Stimulated activated CD4-positive, alpha-beta T cell treated with anti-CD3 and anti-CD28 coated beads, Interleukin-1b, Interleukin-23, amount 100 ng/mL, for 1 hour (primary cell): ENCODE results near the gene CCDC160.
"Not testable (repeated sequence)": the region's sequence is repeated elsewhere in the genome, so short reads cannot be mapped to it uniquely, and the experiment has no call there.

Experiments used
- DNase-seq, 2 donors: peaks; one replicate each; pipeline ENCODE4 v3.0.0-alpha.2; 2020; ENCODE audit warnings: low read depth in 2 of 2

The CCDC160 gene

GRCh38 chrX:134236626-134237614 is at the start of gene CCDC160:
Gene CCDC160 (plus strand): TSS chrX:134237182. CDS start chrX:134244801, 7,619 bp downstream.
- no peak for DNase-seq

DNA sequence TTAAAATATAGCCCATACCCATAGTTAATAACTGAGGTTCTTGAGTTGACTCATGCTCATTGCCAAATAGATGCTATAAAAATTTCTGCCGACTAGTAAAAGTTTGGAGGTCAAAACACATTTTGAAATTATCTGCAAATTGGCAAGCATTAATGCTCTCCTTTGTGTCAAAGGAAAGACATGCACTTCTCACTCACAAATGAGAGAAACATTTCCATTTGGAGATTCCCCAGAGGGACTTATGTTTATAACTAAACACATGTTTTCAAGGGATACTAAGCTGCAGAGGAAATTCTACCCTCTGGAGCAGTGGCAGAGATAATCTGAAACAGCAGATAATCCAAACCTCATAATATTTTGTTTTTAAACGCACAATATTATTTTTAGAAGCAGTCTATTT is 45.7 kb upstream of the CCDC160 start:
- DNase-seq: no peak

DNA sequence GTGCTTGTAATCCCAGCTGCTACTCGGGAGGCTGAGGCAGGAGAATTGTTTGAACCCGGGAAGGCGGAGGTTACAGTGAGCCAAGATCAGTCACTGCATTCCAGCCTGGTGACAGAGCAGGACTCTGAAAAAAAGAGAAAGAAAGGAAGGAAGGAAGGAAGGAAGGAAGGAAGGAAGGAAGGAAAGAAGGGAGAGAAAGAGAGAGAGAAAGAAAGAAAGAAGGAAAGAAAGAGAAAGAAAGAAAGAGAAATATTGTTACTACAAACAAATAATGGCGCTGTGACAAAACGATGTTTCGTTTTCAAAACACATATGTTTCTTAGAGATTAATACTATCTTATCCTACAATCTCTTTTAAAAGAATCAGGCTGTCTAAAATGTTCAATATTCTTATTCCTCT is 42.1 kb upstream of the CCDC160 start:
- DNase-seq: no peak

DNA sequence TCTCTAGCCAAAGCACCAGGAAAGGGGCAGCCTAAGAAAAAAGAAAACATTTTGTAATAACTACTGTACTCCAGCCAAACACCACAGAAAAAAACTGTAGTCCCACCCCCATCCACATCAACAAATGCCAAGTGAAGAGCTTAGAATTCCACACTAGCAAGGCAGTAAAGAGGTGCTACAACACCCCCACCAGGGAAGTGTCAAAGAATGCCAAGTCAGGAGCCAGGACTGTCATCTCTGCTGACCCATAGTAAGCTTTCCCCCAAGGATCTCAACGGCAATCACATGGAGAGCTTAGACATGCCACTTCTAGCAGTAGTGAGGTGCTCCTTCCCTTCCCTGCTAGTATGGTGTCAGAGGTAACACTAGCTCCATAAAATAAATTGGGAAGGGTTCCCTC is 34.4 kb upstream of the CCDC160 start:
- no peak for DNase-seq

- no peak for DNase-seq
Observed at GRCh38 chrX:134206221-134206620, 30.8 kb upstream of the CCDC160 start.

GRCh38 chrX:134210465-134210864 is 26.5 kb upstream of the CCDC160 start:
- DNase-seq: no peak

GRCh38 chrX:134235236-134235635 is 1.7 kb upstream of the CCDC160 start:
- DNase-seq: no peak

GRCh38 chrX:134238144-134238543 is 1.2 kb downstream of the CCDC160 start:
- not testable (repeated sequence) for DNase-seq

- DNase-seq: no peak
Observed at GRCh38 chrX:134239016-134239415, 2.0 kb downstream of the CCDC160 start.

DNA sequence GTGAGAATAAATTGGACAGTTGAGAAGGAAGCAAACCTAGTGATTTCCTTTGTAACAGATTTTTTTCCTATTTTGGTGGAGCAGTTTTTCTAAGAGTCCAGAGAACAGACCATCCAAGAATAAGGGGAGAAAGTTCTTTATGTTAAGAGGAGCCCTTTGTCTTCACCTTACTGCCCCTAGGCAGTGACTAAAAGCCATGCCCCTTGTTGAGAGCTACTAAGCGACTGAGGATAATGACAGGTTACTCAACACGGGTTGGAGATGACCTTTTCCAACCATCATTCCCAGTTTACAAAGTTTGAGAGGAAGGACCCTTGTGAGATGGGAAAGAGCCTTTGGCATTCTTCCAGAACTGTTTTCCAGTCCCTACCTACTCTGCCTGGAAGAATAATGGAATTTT is 3.2 kb downstream of the CCDC160 start:
- DNase-seq: no peak

- DNase-seq: no peak
Observed at GRCh38 chrX:134241960-134242619, 5.1 kb downstream of the CCDC160 start.

DNA sequence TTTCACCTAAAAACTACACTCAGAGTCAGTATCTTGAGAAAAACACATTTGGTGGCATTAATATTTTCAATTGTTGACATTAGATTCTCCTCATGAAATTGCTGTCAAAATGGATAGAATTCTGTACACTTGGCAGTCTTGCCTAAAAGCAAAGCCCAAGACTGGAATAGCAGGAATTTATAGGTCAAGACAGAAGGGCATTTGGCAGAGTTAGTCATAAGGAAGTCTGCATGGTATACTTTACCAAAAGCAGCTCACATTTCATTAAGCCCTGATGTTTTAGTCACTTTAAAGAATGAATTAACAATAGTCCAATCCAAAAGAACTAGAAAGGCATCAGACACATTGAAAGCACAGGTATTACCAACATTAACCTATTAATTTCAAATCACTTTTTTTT is 7.1 kb downstream of the CCDC160 start:
- no peak for DNase-seq

- no peak for DNase-seq
Observed at GRCh38 chrX:134246282-134246681, 9.3 kb downstream of the CCDC160 start.

DNA sequence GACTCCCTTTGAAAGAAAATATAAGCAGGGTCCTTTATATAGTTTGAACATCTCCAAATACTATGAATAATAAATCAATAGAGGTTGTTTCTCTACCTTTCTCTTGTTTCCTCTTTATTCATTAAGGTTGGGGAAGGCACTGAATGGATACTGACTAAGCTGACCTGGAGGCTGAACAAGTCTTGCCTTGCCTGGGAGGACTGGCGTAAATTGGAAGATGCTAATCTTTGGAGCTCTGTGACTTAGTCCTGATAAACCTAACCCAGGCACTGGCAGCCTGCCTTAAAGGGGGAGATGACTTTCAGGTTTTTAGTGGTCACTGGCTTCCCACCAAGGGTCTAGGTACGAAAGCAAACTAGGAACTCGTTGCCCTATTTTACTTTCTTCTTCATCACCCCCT is 10.5 kb downstream of the CCDC160 start:
- DNase-seq: no peak

- no peak for DNase-seq
Observed at GRCh38 chrX:134249241-134249640, 12.3 kb downstream of the CCDC160 start.

- DNase-seq: no peak
Observed at GRCh38 chrX:134251241-134251640, 14.3 kb downstream of the CCDC160 start.

GRCh38 chrX:134254511-134254910 is 17.5 kb downstream of the CCDC160 start:
- no peak for DNase-seq

DNA sequence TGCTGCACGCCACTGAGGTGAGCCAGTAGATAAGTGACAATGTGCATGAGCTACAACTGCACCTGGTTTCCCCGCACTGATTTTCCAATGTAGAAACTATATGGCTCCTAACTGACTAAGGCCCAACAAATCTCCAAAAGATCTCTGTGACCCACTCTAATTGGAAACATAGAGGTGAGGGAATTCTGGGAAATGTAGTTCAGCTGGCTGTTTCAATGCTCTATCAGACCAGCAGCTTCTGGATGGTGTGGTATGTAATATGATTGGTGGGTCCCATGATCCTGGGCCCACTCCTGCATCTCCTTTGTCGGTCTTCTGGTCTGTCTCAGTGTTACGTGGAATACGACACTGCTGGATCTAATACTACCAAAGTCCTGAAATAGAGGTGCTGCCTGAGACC is 18.6 kb downstream of the CCDC160 start:
- DNase-seq: no peak

GRCh38 chrX:134256684-134257083 is 19.7 kb downstream of the CCDC160 start:
- no peak for DNase-seq

- DNase-seq: no peak
Observed at GRCh38 chrX:134258202-134258601, 21.2 kb downstream of the CCDC160 start.

- not testable (repeated sequence) for DNase-seq
Observed at GRCh38 chrX:134285934-134286333, 49.0 kb downstream of the CCDC160 start.

DNA sequence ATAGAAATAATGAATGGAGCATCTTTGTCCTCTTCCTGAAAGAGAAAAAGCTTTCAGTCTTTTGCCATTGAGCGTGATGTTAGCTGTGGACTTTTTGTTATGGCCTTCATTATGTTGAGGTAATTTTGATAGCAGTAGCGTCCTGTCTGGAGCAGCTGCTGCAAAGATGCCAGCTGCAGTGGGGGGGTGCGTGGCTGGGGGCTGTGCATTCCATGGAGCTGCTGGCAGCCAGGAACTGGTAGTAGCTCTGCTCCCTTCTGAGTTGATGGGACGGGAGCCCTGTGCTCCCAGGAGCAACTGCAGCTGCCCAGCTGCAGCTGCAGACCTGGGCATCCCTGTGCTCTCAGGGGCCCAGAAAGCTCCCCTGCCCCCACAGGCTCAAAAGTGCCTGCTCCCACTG is 50.4 kb downstream of the CCDC160 start:
- no peak for DNase-seq

GRCh38 chrX:134294548-134294947 is 57.6 kb downstream of the CCDC160 start:
- no peak for DNase-seq
